GM21737 (cell line): ENCODE measurements around the gene SYCP2.

Experiments
- ATAC-seq: cut with Tn5 transposase; IDR thresholded peaks from one replicate; pipeline ENCODE4 v1.9.1; 2021; ENCODE audit warnings: mild to moderate bottlenecking, moderate library complexity; ENCODE audit not compliant: unreplicated experiment

The SYCP2 gene

DNA sequence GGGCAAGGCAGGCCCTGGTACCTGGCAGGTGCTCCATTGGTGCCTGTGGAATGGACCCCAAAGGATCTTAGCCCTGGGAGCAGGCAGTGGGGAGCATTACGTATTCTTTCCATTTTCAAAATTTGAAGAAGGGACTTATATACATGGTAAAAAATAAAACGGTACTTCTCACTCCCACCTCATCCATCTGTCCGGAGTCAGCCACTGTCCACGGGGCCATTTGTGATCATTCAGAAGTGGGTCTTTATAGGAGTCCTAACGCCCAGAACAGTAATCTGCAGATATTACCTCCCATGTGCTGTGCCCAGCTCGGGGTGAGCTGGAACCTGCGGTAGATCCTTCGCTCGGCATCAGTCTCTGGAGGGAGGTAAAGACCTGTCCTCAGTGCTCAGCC, 110.4 kb downstream of the SYCP2 start:
- ATAC-seq = no peak

DNA sequence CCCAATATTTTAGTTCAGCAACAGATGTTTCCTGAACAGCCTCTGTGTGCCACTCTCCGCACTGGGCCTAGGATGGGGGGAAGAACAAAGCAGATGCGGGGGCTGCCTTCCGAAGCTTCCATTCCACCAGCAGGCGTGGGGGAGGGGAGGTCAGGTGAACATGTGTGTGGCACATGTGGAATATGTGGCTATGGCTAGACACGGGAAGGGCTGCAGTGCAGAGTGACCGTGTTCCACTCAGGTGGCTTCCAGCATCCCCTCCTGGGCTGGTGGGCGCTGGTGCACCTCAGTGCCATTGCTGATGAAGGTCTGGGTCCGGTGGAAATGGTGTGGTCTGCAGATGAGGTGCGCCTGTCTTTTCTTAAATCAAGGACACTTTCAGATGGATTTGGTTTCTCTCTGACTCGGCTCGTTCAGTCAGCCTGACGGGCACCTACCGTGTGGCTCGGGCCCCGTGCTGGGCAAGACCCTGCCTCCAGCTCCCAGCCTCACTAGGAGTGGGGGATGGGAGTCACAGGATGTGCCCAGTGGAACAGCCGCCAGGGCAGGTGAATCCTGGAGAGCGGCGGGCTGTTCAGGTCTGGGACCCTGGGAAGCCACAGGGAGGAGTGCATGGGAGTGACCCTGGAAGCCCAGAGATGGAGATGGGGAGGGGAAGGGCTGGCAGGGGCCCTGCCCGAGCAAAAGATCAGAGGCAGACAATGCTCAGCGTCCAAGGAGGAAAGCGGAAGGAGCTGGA, 111.0 kb downstream of the SYCP2 start:
- ATAC-seq = no peak

DNA sequence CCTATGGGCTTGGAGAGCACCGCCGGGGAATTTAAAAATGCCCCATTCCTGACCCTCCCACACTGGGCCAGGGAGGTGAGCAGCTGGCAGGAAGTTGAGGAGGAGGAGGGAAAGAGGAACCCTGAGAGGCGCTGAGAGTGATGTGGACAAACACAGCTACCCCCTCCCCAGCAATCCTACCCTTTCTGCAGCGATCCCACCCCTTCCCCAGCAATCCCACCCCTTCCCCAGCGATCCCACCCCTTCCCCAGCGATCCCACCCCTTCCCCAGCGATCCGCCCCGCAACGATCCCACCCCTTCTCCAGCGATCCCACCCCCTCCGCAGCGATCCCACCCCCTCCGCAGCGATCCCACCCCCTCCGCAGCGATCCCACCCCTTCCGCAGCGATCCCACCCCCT, 111.6 kb downstream of the SYCP2 start:
- ATAC-seq = no peak

DNA sequence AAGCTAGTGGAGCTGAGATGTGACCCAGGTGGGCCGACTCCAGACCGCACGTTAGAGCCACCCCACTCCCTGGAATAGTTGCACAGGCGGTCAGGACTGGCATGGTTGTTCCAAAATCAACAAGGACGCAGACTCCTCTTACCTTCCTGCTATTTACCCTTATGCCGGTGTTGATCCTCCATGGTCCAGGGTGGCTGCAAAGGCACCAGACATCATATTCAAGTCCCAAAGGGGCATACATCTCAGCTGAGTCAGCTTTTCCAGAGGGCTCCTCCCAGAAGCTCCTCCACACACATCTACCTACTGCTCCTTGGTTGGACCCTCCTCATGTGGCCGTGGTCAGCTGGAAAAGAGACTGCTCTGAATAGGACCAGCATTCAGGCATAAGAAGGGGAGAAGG, 112.2 kb downstream of the SYCP2 start:
- no peak for ATAC-seq

DNA sequence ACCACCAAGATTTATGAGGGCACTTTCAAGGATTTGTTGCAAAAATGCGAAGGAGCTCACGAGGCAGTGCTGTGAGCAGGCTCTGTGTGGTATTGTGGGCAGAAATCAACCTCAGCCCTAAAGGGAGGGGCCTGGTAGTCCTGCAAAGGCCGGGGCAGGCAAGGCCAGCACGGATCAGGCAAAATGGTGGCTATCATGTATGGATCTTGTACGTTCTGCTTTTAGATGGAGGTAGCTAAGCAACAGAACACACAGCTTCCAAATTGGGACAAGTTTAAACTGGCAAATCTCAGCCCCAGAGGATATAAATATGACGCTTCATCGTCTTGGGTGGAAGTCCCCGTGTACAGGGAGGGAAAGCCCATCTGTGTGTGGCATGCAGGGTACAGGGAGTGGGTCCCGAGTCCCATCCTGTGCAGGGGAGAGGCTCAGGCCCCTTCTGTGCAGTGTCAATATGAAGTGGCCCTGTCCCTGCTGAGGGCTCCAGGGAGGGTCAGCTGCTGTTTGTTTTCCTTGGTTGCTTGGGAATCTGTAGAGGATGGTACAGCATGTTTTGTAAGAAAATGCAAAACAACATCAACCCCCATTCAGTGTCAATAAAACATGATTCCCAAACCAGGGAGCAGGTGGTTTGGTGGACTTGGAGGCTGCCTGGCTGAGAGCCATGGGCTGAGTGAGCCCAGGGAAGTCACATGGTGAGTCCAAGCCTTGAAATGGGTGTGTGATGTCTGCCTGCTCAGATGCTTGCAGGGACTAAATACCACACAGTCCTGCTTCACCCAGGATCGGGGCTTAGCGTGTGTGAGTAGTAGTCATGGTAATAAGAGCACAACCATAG, 113.0 kb downstream of the SYCP2 start:
- no peak for ATAC-seq

DNA sequence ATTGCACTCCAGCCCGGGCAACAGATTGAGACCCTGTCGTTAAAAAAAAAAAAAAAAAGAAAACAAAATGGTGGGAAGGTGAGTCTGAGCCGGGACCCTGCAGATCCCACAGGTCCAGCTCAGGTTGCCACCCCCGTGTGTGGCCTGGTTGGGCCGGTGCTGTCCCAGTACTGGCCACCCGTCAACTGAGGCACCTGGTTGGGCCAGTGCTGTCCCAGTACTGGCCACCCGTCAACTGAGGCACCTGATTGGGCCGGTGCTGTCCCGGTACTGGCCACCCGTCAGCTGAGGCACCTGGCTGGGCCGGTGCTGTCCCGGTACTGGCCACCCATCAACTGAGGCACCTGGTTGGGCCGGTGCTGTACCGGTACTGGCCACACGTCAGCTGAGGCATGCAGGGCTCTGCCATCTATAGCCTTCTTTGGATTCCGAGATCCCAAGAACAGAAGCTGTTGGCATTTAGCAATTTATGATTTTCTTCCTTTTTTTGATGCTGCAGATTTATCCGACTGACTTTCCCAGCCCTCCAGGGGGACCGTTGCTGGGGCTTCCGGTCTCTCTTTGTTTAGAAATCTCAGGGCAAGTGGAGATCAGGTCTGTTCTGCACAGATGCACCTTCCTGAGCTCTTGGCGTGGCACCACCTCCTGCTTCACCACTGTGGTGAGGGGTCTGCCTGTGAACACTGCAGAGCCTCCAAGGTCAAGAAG, 113.8 kb downstream of the SYCP2 start:
- ATAC-seq = no peak

DNA sequence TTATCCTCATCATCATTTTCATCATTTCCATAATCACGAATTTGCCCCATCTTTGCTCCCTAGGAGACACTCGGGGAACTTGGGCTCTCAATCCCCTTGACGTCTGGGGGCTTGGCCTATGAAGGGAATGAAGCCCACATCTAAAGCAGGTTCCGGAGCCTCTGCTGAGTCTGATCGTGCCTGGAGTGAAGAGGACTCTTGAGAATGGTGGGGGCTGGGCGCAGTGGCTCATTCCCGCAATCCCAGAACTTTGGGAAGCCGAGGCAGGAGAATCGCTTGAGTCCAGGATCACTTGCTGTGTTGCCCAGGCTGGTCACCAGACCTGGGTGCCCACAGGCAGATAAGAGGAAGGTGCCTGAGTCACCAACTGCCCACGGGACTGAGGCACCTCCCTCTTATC, 114.5 kb downstream of the SYCP2 start:
- no peak for ATAC-seq

DNA sequence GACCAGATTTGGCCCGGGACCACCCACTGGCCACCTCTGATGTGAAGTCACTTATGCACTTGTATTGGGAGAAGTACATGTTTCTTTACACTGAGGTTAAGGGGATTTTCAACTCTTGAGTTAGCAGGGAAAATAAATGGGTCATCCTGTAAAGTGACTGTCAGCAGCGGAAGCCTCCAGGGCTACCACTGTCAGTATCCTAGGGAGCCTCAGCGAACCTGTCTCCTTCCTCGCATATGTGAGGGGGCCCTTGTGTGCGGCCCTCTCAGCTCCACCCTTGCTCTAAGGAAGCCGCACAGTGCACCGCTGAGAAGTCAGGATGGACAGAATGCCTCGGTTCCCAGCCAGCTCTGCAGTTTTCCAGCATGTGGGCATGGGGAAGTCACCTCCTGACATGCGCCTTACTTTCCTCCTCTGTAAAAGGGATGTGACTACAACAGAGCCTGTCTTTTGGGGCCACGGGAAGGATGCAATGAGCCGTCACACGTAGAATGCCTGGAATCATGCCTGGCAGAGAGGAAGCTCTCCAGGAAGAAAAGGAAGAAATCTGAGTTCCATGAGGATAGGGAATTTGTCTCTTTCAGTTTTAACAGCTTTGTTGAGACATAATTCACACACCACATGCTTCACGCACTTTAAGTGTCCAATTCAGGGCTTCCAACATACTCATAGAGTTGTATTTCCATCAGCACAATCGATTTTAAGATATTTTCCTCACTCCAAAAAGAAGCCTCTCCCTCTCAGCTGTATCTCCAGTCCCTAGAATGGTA, 115.4 kb downstream of the SYCP2 start:
- no peak for ATAC-seq

DNA sequence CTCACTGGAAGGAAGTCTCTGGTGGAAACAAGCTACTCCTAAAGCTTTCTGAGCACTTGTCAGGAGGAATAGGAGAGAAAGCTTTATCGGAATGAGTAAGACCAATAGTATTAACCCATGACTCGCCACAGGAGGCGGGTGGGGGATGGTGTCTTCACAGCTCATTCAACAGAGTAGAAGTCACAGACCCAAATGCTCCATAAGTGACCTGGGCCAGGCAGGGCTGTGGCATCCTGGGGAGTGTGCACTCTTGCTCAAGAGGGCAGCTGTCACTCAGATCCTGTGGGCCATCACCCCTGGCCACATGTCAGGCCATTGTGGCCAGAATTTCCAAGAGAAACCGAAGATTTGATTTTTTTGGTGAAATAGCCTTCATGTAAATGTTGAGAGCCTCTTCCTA, 116.0 kb downstream of the SYCP2 start:
- ATAC-seq = no peak

DNA sequence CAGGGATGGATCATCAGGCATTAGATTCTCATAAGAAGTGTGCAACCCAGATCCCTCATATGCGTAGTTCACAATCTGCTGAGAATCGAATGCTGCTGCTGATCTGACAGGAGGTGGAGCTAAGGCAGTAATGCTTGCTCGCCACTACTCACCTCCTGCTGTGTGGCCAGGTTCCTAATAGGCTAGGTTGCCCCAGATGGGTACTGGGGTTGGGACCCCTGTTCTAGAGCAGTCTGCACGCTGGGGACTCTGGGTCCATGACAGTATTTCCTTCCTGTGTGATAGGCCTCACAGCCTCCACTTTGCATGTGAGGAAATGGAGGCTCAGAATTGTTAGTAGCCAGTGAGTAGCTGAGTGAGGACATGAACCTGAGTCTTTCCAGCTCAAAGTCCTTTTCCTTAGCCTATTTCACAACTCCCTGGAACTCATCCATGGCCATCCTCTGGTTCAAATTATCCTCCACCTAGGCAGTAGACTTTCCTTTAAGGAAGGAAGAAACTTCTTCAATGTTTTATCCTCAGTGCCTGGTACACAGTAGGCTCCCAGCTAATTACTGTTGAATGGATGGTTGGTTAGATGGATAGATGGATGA, 117.2 kb downstream of the SYCP2 start:
- ATAC-seq = no peak

DNA sequence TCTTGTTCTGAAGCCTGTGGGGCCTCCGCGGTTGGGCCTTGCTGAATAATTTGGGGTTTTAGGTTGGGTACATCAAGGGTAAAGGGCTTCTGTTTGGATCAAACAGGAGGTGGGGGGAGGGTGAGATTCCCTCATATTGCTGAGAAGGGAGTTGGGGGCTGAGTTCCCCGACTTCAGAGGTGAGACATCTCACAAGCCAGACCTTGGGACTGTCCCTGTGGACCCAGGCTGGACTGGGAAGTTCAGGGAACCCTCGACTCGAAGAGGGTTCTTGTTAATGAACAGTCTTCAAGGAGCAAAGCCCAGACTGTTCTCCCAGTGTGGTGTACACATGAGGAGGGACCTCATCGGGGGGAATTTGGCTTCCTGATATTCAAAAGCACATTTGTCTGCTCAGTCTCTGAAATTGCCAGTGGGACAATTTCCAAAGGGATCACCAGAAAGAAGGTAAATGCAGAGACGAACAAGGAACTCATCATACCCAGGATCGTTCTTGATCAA, 118.5 kb downstream of the SYCP2 start:
- no peak for ATAC-seq

DNA sequence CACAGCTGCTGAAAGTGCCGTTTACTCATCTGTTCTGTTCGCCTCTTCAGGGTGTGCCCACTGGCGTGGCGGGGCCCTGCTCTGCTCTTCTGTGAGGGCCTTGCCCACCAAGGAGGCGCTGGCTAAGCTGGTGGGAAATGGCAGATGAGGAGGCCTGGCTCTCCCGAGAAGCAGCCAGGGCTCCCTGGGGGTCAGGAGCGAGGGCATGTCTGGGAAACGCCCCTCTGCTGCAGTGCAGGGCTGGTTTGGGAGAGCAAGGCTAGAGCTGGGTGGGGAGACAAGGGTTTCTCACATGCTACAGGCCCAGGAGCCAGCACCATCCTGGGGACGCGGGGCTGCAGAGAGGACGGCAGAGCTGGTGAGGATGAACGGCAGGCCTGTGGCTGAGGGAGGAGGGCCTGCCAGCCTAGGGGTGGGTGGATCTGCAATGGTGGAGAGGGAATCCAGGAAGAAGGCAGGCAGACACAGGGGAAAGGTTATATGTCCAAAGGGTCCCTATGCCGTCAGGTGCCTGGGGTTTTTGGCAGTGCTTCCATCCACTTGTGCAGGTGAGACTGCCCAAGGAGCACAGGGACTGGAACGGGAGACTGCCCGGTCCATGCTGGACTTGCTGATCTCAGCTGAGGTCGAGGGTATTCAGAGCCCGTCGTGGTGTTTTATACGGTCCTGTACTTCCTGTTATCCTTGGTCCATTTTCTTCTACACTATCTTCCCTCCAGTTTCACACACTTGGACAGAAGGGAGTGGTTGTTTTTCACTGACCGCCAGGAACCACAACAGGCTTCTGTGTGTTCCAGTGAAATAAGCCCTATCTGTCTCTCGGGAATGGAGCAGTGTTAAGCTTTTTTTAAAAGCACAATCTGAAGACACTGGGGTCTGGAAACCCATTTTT, 119.2 kb downstream of the SYCP2 start:
- no peak for ATAC-seq
